ENCODE measurements around the gene FZD7. TPM values are rescaled to one million over a fixed set of nuclear protein-coding genes. Genes with fewer than 3 reads are reported as not detected.

Gene FZD7
- total and polyA plus RNA-seq, 2 donors (not counting 1 experiment from before 2014, with no cell fraction given), result 0.67 to 2.1 TPM

- Mint-ChIP-seq H3K4me3 (no peak overlapping the region), H3K4me1 (no peaks in the 10 kb centered on the region), H3K9me3 (ENCODE audit: insufficient read depth) (no peaks in the 10 kb centered on the region), H3K27me3 (peaks cover 13% of the 10 kb centered on the region), H3K27ac (no peak overlapping the region)
- DNase-seq (no peak), ATAC-seq (ENCODE audit: low read depth) (no peak)
- 89% methylated on average over 1 of the region's 3 CpGs for WGBS (ENCODE audit: insufficient coverage)
- intact Hi-C loops (cut with micrococcal nuclease), result no loop called here
- POLR2A ChIA-PET, result no interaction called here
- TF ChIP-seq EZH2 (IDR thresholded peaks at IDR 0.05; ENCODE audit: borderline replicate concordance, insufficient read depth, low read depth, low read length, poor library complexity, severe bottlenecking), result no peak
- TF ChIP-seq CTCF (IDR thresholded peaks at IDR 0.05), result no peak
- Histone ChIP-seq H3K27ac (ENCODE audit: low read length in 2 of 2) (no peak overlapping the region), H3K4me1 (ENCODE audit: control insufficient read depth in 2 of 2, insufficient read depth in 2 of 2, low read length in 2 of 2) (no peaks in the 10 kb centered on the region), H3K4me3 (ENCODE audit: control extremely low read depth in 1 of 5, extremely low read depth in 1 of 5, insufficient read depth in 1 of 5, low read depth in 2 of 5, low read length in 4 of 5) (no peak overlapping the region), H4K20me1 (ENCODE audit: control insufficient read depth, insufficient read depth, low read length, poor library complexity, severe bottlenecking) (no peaks in the 10 kb centered on the region), H3K79me2 (ENCODE audit: control insufficient read depth, insufficient read depth, low read length) (no peaks in the 10 kb centered on the region), H3K9me3 (ENCODE audit: control extremely low read depth in 1 of 3, control insufficient read depth in 2 of 3, insufficient read depth in 1 of 3, low read length in 2 of 3) (no peaks in the 10 kb centered on the region), H3K36me3 (replicated peaks in 1 of 2; ENCODE audit: control extremely low read depth in 1 of 2, control insufficient read depth in 1 of 2, extremely low read depth in 1 of 2, insufficient read depth in 2 of 2, low read length in 1 of 2) (no peaks in the 10 kb centered on the region), H2AFZ (ENCODE audit: insufficient read depth, low read depth, low read length, poor library complexity, severe bottlenecking) (no peak overlapping the region), H3K27me3 (replicated peaks in 1 of 4; ENCODE audit: control extremely low read depth in 1 of 4, control insufficient read depth in 3 of 4, insufficient read depth in 4 of 4, low read length in 3 of 4) (no peaks in the 10 kb centered on the region), H3K9ac (ENCODE audit: low read length) (no peak overlapping the region), H3K4me2 (replicated peaks; ENCODE audit: low read depth, low read length, poor library complexity, severe bottlenecking) (no peak overlapping the region)
- CTCF ChIA-PET, result interaction anchor here (1.3 kb wide), 1 partner anchor 124 kb away, joined by 3 read pairs; no protein-coding TSS in a partner anchor
Observed at GRCh38 chr2:201984333-201984732, 49.3 kb upstream of the FZD7 start.

DNA sequence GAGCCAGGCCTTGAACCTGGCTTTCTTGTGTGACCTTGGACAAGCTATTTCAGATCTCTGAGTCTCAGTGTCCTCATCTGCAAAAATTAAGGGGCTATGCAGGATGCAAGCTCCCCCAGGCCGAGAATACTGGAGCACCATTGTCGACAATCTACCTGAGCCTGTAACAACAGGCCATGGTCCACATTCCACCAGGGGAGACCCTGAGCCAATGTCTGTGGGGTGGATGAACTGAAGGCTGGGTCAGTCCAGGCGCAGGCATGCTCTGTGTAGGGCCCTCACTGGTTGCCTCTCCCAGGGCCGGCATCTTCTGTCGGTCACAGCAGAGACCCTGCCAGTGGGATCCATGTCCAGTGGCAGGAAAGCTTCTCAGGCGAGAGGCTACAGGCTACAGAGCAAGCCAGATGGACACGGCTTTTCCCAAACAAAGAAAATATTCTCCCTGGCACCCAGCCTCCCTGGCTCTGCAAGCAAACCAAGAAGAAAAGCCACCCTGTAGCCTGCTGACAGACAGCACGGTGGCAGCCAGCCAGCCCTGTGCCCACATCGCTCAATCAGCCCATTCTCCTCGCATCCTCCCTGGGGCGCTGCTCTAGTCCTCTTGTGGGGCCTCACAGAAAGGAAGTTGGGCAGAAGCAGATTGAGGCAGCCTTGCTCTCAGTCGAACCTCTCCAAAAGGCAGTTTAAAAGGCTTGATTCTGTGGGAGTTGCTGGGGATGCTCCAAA is 48.7 kb upstream of the FZD7 start:
- H3K9ac ChIP-seq (ENCODE audit: low read length), result no peak overlapping the region
- ATAC-seq (ENCODE audit: low read depth), result no peak
- no peaks in the 10 kb centered on the region for H4K20me1 ChIP-seq (ENCODE audit: control insufficient read depth, insufficient read depth, low read length, poor library complexity, severe bottlenecking)
- no peaks in the 10 kb centered on the region for H3K9me3 Mint-ChIP-seq (ENCODE audit: insufficient read depth)
- no peak overlapping the region for H3K27ac Mint-ChIP-seq
- ChIA-PET CTCF (interaction anchor here (1.3 kb wide), 1 partner anchor 125 kb away, joined by 3 read pairs; no protein-coding TSS in a partner anchor), POLR2A (no interaction called here)
- no peaks in the 10 kb centered on the region for H3K4me1 Mint-ChIP-seq
- H3K27ac ChIP-seq (ENCODE audit: low read length in 2 of 2), result no peak overlapping the region
- intact Hi-C loops (cut with micrococcal nuclease), result no loop called here
- H3K4me3 Mint-ChIP-seq, result no peak overlapping the region
- no peak for TF ChIP-seq CTCF (IDR thresholded peaks at IDR 0.05)
- TF ChIP-seq EZH2 (IDR thresholded peaks at IDR 0.05; ENCODE audit: borderline replicate concordance, insufficient read depth, low read depth, low read length, poor library complexity, severe bottlenecking), result no peak
- H3K9me3 ChIP-seq (ENCODE audit: control extremely low read depth in 1 of 3, control insufficient read depth in 2 of 3, insufficient read depth in 1 of 3, low read length in 2 of 3), result no peaks in the 10 kb centered on the region
- H3K79me2 ChIP-seq (ENCODE audit: control insufficient read depth, insufficient read depth, low read length), result no peaks in the 10 kb centered on the region
- peaks cover 13% of the 10 kb centered on the region for H3K27me3 Mint-ChIP-seq
- H3K4me2 ChIP-seq (replicated peaks; ENCODE audit: low read depth, low read length, poor library complexity, severe bottlenecking), result no peak overlapping the region
- H3K4me3 ChIP-seq (ENCODE audit: control extremely low read depth in 1 of 5, extremely low read depth in 1 of 5, insufficient read depth in 1 of 5, low read depth in 2 of 5, low read length in 4 of 5), result no peak overlapping the region
- peak overlapping the region; percentile 41 for H2AFZ ChIP-seq (ENCODE audit: insufficient read depth, low read depth, low read length, poor library complexity, severe bottlenecking)
- DNase-seq, result no peak
- H3K27me3 ChIP-seq (replicated peaks in 1 of 4; ENCODE audit: control extremely low read depth in 1 of 4, control insufficient read depth in 3 of 4, insufficient read depth in 4 of 4, low read length in 3 of 4), result no peaks in the 10 kb centered on the region
- no peaks in the 10 kb centered on the region for H3K4me1 ChIP-seq (ENCODE audit: control insufficient read depth in 2 of 2, insufficient read depth in 2 of 2, low read length in 2 of 2)
- no peaks in the 10 kb centered on the region for H3K36me3 ChIP-seq (replicated peaks in 1 of 2; ENCODE audit: control extremely low read depth in 1 of 2, control insufficient read depth in 1 of 2, extremely low read depth in 1 of 2, insufficient read depth in 2 of 2, low read length in 1 of 2)
- WGBS (ENCODE audit: insufficient coverage), result 62% methylated on average over 9 of the region's 12 CpGs

All from B cell (primary cell).